Neural progenitor cell (in vitro differentiated cells): ENCODE measurements around the gene PACRG. TPM values are rescaled to one million over a fixed set of nuclear protein-coding genes. Genes with fewer than 3 reads are reported as not detected.

Experiments
- DNase-seq: peaks from one replicate; pipeline ENCODE4 v3.0.0-alpha.2; 2016; ENCODE audit warnings: low spot score
- H2AFZ ChIP-seq: fragments of 200-600 bp; sonication (generic); replicated peaks from 2 replicates; pipeline ENCODE4 v1.6.1; 2016; ENCODE audit warnings: antibody characterized with exemption
- H3F3A ChIP-seq: fragments of 200-600 bp; sonication (generic); 2 replicates; pipeline ENCODE4 v1.6.1; 2016; ENCODE audit warnings: antibody characterized with exemption, low read depth
- H3K27ac ChIP-seq: fragments of 200-600 bp; sonication (generic); 2 replicates; pipeline ENCODE4 v1.5.1; 2016; ENCODE audit warnings: mild to moderate bottlenecking
- H3K27me3 ChIP-seq: fragments of 200-600 bp; sonication (generic); 2 replicates; pipeline ENCODE4 v1.6.1; 2016; ENCODE audit warnings: mild to moderate bottlenecking, moderate library complexity
- H3K36me3 ChIP-seq: fragments of 200-600 bp; sonication (generic); 2 replicates; pipeline ENCODE4 v1.5.1; 2016
- H3K4me1 ChIP-seq: fragments of 200-600 bp; sonication (generic); 2 replicates; pipeline ENCODE4 v1.6.1; 2016; ENCODE audit warnings: mixed run types
- H3K4me2 ChIP-seq: fragments of 200-600 bp; sonication (generic); 2 replicates; pipeline ENCODE4 v1.6.1; 2016
- H3K4me3 ChIP-seq: fragments of 200-600 bp; sonication (generic); 2 replicates; pipeline ENCODE4 v1.5.1; 2016
- H3K79me2 ChIP-seq: fragments of 200-600 bp; sonication (generic); 2 replicates; pipeline ENCODE4 v1.6.1; 2016; ENCODE audit warnings: low read depth
- H3K9ac ChIP-seq: fragments of 200-600 bp; sonication (generic); 2 replicates; pipeline ENCODE4 v1.6.1; 2016
- H3K9me3 ChIP-seq: fragments of 200-600 bp; sonication (generic); 2 replicates; pipeline ENCODE4 v1.5.1; 2016; ENCODE audit warnings: low read depth
- H4K20me1 ChIP-seq: fragments of 200-600 bp; sonication (generic); 2 replicates; pipeline ENCODE4 v1.6.1; 2016; ENCODE audit warnings: low read depth
- H3K27ac Mint-ChIP-seq: 3 replicates; pipeline ENCODE4 v1.8.0; 2021; ENCODE audit warnings: mixed read lengths
- H3K27me3 Mint-ChIP-seq: 2 replicates; pipeline ENCODE4 v1.8.0; 2022; ENCODE audit warnings: low read depth, mild to moderate bottlenecking, inconsistent platforms, moderate library complexity, mixed read lengths; ENCODE audit not compliant: insufficient read depth
- H3K36me3 Mint-ChIP-seq: 3 replicates; pipeline ENCODE4 v1.8.0; 2021; ENCODE audit warnings: mixed read lengths
- H3K4me1 Mint-ChIP-seq: 3 replicates; pipeline ENCODE4 v1.8.0; 2021; ENCODE audit warnings: mixed read lengths
- H3K4me3 Mint-ChIP-seq: 3 replicates; pipeline ENCODE4 v1.8.0; 2021; ENCODE audit warnings: mild to moderate bottlenecking, moderate library complexity, mixed read lengths
- H3K9me3 Mint-ChIP-seq: 3 replicates; pipeline ENCODE4 v1.8.0; 2020; ENCODE audit warnings: mixed read lengths
- EZH2 ChIP-seq: fragments of 200-600 bp; sonication (generic); IDR thresholded peaks from 2 replicates; pipeline ENCODE4 v1.6.1; 2017; ENCODE audit warnings: antibody characterized with exemption, mild to moderate bottlenecking, moderate library complexity
- EZH2phosphoT487 ChIP-seq: fragments of 200-600 bp; sonication (generic); IDR thresholded peaks from 2 replicates; pipeline ENCODE4 v1.6.1; 2017; ENCODE audit warnings: antibody characterized with exemption
- total RNA-seq: library from RNA; depleted of rRNA; stranded (reverse); fragments of >200 nt; gene quantifications from 2 replicates; pipeline ENCODE4 v1.2.3, GENCODE V29; 2015; ENCODE audit warnings: low replicate concordance
- TF ChIP-seq, protein P1 (sequence below): fragments of 200-600 bp; sonication (generic); IDR thresholded peaks from 2 replicates; pipeline ENCODE4 v1.5.1; 2017; ENCODE audit warnings: antibody characterized with exemption, mild to moderate bottlenecking

PACRG gene
- total RNA-seq, 1 donor from 2014 or later: 0.30 TPM

DNA sequence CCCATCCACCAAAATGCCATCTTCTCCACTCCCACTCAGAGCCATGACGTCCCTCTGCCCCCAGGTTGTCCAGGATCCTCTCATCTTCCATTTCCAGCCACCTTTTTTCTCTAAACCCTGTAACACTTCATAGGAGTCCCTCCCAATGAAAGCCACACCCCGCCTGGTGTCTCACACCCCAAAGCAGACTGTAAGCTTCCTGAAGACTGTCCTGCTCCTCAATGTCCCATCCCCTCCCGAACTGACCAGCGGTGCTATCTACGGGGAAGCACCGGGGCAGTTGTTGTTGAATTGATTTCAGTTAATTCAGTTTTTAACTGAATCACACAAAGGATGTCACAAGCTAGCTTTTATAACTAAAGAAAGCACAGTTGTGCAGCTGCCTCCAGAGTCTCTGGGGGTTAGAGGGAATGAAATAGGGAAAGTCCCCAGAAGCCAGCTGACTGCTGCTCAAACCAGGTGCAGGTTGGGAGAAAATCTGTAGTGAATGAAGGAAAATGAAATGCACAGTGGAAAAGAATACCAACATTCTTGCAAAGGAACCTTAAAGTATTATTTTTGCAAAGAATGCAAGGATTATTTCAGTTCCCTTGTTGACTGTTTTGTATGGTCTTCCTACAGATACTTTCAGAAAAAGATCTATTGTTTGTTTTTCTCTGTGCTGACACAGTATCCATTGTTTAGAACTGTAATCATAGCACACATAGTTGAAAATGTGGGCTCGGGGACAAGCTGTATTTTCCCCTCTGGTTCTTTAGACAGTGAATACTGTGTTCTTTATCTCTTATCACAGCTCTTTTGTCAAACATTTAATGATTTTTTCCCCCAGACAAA is 464.1 kb downstream of the PACRG start:
- no peaks in the 10 kb centered on the region for H3K9me3 ChIP-seq
- peak overlapping the region; percentile 20 for H3K27ac Mint-ChIP-seq
- peaks cover 5% of the 10 kb centered on the region for H3K4me1 Mint-ChIP-seq
- H3K4me3 ChIP-seq: no peak overlapping the region
- H3K4me1 ChIP-seq: no peaks in the 10 kb centered on the region
- no peak overlapping the region for H3K4me3 Mint-ChIP-seq
- no peaks in the 10 kb centered on the region for H3F3A ChIP-seq
- H3K36me3 Mint-ChIP-seq: no peaks in the 10 kb centered on the region
- H3K27me3 Mint-ChIP-seq: peaks cover 11% of the 10 kb centered on the region
- DNase-seq: no peak
- no peak overlapping the region for H3K9ac ChIP-seq
- no peak for TF ChIP-seq EZH2phosphoT487
- no peak for TF ChIP-seq EZH2
- TF ChIP-seq, protein P1, sequence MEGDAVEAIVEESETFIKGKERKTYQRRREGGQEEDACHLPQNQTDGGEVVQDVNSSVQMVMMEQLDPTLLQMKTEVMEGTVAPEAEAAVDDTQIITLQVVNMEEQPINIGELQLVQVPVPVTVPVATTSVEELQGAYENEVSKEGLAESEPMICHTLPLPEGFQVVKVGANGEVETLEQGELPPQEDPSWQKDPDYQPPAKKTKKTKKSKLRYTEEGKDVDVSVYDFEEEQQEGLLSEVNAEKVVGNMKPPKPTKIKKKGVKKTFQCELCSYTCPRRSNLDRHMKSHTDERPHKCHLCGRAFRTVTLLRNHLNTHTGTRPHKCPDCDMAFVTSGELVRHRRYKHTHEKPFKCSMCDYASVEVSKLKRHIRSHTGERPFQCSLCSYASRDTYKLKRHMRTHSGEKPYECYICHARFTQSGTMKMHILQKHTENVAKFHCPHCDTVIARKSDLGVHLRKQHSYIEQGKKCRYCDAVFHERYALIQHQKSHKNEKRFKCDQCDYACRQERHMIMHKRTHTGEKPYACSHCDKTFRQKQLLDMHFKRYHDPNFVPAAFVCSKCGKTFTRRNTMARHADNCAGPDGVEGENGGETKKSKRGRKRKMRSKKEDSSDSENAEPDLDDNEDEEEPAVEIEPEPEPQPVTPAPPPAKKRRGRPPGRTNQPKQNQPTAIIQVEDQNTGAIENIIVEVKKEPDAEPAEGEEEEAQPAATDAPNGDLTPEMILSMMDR: no peak
- peaks cover 5% of the 10 kb centered on the region for H3K9me3 Mint-ChIP-seq
- no peak overlapping the region for H3K4me2 ChIP-seq
- H2AFZ ChIP-seq: no peak overlapping the region
- H3K27ac ChIP-seq: no peak overlapping the region
- no peaks in the 10 kb centered on the region for H4K20me1 ChIP-seq
- H3K27me3 ChIP-seq: no peaks in the 10 kb centered on the region
- no peaks in the 10 kb centered on the region for H3K79me2 ChIP-seq
- H3K36me3 ChIP-seq: no peaks in the 10 kb centered on the region

DNA sequence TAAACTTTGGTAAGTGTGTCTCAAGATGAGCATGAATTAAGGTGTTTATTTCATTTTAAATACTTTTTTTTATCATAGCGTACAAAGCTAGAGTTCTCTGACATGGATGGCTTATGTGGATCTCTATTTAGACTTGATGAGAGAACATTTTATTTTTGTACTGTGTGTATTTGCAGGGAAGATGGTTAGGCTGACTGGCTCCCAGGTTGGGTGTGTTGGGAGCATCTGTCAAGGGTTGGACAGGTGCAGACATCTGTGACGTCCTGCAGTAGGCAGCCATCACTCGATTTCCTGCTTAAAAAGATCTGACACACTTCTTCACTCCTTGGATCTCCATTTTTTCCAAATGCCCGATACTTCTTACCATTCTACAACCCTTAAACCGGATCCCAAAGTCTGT is 464.8 kb downstream of the PACRG start:
- H3K27me3 ChIP-seq: no peaks in the 10 kb centered on the region
- Mint-ChIP-seq H3K9me3 (peaks cover 3% of the 10 kb centered on the region), H3K36me3 (no peaks in the 10 kb centered on the region), H3K27ac (no peak overlapping the region), H3K27me3 (peaks cover 11% of the 10 kb centered on the region), H3K4me3 (no peak overlapping the region), H3K4me1 (peaks cover 2% of the 10 kb centered on the region)
- no peak overlapping the region for H3K4me2 ChIP-seq
- no peak for DNase-seq
- H3K79me2 ChIP-seq: no peaks in the 10 kb centered on the region
- H4K20me1 ChIP-seq: no peaks in the 10 kb centered on the region
- H3K4me3 ChIP-seq: no peak overlapping the region
- no peak overlapping the region for H3K9ac ChIP-seq
- H3K9me3 ChIP-seq: no peaks in the 10 kb centered on the region
- H3F3A ChIP-seq: no peaks in the 10 kb centered on the region
- no peak overlapping the region for H3K27ac ChIP-seq
- no peaks in the 10 kb centered on the region for H3K36me3 ChIP-seq
- no peaks in the 10 kb centered on the region for H3K4me1 ChIP-seq
- H2AFZ ChIP-seq: no peak overlapping the region
- TF ChIP-seq EZH2phosphoT487 (no peak), EZH2 (no peak)
- TF ChIP-seq, protein P1: no peak

DNA sequence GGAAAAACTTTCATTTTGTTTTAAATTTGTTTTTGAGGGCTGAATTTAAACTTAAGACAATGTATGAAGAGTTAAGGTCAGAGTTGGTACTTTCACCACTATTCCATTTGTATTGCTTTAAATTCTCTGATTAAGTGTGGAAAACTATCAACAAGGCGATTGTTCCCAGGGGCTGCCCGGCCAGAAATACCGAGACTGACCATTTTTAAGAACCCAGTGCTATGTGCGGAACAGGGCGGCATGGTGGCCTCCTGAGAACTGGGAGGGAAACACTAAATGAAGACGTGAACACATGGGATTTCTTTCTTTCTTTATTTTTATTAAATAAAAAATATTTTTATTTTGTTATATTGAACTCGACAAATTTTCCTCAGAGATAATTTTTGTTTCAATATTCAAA is 465.6 kb downstream of the PACRG start:
- Mint-ChIP-seq H3K4me3 (no peak overlapping the region), H3K27me3 (peaks cover 9% of the 10 kb centered on the region), H3K27ac (peak overlapping the region; percentile 75), H3K36me3 (no peaks in the 10 kb centered on the region), H3K4me1 (no peaks in the 10 kb centered on the region), H3K9me3 (peaks cover 3% of the 10 kb centered on the region)
- Histone ChIP-seq H3K79me2 (no peaks in the 10 kb centered on the region), H3K9ac (no peak overlapping the region), H3K4me2 (no peak overlapping the region), H3F3A (no peaks in the 10 kb centered on the region), H3K36me3 (no peaks in the 10 kb centered on the region), H3K4me3 (no peak overlapping the region), H2AFZ (no peak overlapping the region), H4K20me1 (no peaks in the 10 kb centered on the region), H3K27ac (no peak overlapping the region), H3K4me1 (no peaks in the 10 kb centered on the region), H3K27me3 (no peaks in the 10 kb centered on the region), H3K9me3 (no peaks in the 10 kb centered on the region)
- DNase-seq: no peak
- TF ChIP-seq EZH2phosphoT487 (no peak), EZH2 (no peak)
- TF ChIP-seq, protein P1: no peak
